Upper lobe of right lung (tissue), 1 donor: Measurements from ENCODE around the gene TMEM89. TPM values are rescaled to one million over a fixed set of nuclear protein-coding genes. Genes with fewer than 3 reads are reported as not detected.

Experiments used
- ATAC-seq: fragments of 200-7000 bp; cut with Tn5 transposase; one replicate; pipeline ENCODE4 v1.9.1; 2020; ENCODE audit warnings: mild to moderate bottlenecking, moderate library complexity
- DNase-seq: peaks from one replicate; pipeline ENCODE4 v3.0.0-alpha.2; 2020
- H3K27ac ChIP-seq: fragments of 200-600 bp; one replicate; pipeline ENCODE4 v1.8.0; 2022
- H3K27me3 ChIP-seq: fragments of 200-600 bp; one replicate; pipeline ENCODE4 v1.8.0; 2022; ENCODE audit warnings: mild to moderate bottlenecking
- H3K36me3 ChIP-seq: fragments of 200-600 bp; one replicate; pipeline ENCODE4 v1.8.0; 2022
- H3K4me1 ChIP-seq: fragments of 200-600 bp; one replicate; pipeline ENCODE4 v1.8.0; 2022
- H3K4me3 ChIP-seq: fragments of 200-600 bp; one replicate; pipeline ENCODE4 v1.8.0; 2022; ENCODE audit warnings: mild to moderate bottlenecking
- H3K9me3 ChIP-seq: fragments of 200-600 bp; one replicate; pipeline ENCODE4 v1.8.0; 2022
- intact Hi-C: fragments of 100-400 bp; cut with DNase I; formaldehyde crosslinking; loops from one replicate; pipeline ENCODE4 v1.11.0; 2022
- long read RNA-seq: library from polyadenylated mRNA; unstranded; transcript quantifications from one replicate; pipeline ENCODE4 v2.0.0, GENCODE V29; 2021
- total RNA-seq: library from RNA; stranded (reverse); fragmentation: NEBNext Ultra II Directional; extraction: Animal tissue kit (Norgen Biotek cat#: 25700); gene quantifications from one replicate; pipeline ENCODE4 v1.2.1, GENCODE V29; 2021
- TF ChIP-seq, protein P1 (sequence below): fragments of 200-600 bp; IDR thresholded peaks from one replicate; pipeline ENCODE4 v1.8.0; 2022; ENCODE audit warnings: antibody characterized with exemption
- donor health status: DM: no; HTN: yes; CAD: no; lungs with severe emphysema.

The TMEM89 gene, protein sequence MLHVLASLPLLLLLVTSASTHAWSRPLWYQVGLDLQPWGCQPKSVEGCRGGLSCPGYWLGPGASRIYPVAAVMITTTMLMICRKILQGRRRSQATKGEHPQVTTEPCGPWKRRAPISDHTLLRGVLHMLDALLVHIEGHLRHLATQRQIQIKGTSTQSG
- total RNA-seq = not detected
- long read RNA-seq = 0 reads

DNA sequence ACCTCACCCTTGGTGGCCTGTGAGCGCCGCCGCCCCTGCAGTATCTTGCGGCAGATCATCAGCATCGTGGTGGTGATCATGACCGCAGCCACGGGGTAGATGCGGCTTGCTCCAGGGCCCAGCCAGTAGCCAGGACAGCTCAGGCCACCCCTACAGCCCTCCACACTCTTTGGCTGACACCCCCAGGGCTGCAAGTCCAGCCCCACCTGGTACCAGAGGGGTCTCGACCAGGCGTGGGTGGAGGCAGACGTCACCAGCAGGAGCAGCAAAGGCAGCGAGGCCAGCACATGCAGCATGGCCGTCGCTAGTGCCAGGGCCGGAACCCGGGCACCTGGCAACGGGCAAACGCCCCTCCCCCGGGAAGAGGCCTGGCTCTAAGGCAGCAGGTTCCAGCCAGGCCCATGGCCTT lies at the start of gene TMEM89:
TSS of gene TMEM89 (minus strand) at position 309 of the 409 bp plus-strand sequence. CDS start at position 296, 13 bp downstream.
- DNase-seq (no peak), ATAC-seq (peak; percentile 8)
- Histone ChIP-seq H3K36me3 (peaks cover 2% of the 10 kb centered on the region), H3K4me1 (no peaks in the 10 kb centered on the region), H3K27me3 (no peaks in the 10 kb centered on the region), H3K4me3 (no peak within 1 kb of the TSS), H3K27ac (no peak within 1 kb of the TSS), H3K9me3 (peaks cover 9% of the 10 kb centered on the region)
- intact Hi-C loops = no loop called here
- TF ChIP-seq, protein P1, sequence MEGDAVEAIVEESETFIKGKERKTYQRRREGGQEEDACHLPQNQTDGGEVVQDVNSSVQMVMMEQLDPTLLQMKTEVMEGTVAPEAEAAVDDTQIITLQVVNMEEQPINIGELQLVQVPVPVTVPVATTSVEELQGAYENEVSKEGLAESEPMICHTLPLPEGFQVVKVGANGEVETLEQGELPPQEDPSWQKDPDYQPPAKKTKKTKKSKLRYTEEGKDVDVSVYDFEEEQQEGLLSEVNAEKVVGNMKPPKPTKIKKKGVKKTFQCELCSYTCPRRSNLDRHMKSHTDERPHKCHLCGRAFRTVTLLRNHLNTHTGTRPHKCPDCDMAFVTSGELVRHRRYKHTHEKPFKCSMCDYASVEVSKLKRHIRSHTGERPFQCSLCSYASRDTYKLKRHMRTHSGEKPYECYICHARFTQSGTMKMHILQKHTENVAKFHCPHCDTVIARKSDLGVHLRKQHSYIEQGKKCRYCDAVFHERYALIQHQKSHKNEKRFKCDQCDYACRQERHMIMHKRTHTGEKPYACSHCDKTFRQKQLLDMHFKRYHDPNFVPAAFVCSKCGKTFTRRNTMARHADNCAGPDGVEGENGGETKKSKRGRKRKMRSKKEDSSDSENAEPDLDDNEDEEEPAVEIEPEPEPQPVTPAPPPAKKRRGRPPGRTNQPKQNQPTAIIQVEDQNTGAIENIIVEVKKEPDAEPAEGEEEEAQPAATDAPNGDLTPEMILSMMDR = no peak

DNA sequence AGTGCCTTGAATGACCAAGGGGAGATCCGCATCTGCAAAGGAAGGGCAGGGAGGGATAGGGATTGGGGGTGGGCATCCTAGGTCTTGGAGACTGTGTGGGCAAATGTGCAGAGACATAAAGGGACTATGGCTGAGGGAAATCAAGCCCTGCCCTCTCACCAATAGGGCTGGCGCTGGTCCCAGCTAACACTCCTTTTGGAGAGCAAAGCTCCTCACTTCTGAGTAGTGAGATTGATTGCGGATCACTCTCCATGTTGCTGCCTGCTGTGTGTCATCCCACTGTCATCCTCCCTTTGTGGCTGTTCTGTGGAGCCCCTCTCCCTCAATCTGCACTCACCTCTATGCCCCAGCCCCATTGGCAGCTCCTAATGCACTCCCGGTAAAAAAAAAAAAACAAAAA lies 43.4 kb upstream of the TMEM89 start:
- Histone ChIP-seq H3K4me3 (no peak overlapping the region), H3K4me1 (peaks cover 19% of the 10 kb centered on the region), H3K27ac (no peak overlapping the region), H3K9me3 (no peaks in the 10 kb centered on the region), H3K27me3 (peaks cover 31% of the 10 kb centered on the region), H3K36me3 (no peaks in the 10 kb centered on the region)
- intact Hi-C loops = no loop called here
- TF ChIP-seq, protein P1 = no peak
- ATAC-seq = no peak
- DNase-seq = no peak

GRCh38 chr3:48664313-48664644 lies 42.7 kb upstream of the TMEM89 start:
- H3K36me3 ChIP-seq = no peaks in the 10 kb centered on the region
- TF ChIP-seq, protein P1 = no peak
- ATAC-seq (no peak), DNase-seq (no peak)
- peaks cover 19% of the 10 kb centered on the region for H3K4me1 ChIP-seq
- no peaks in the 10 kb centered on the region for H3K9me3 ChIP-seq
- H3K27me3 ChIP-seq = peaks cover 31% of the 10 kb centered on the region
- intact Hi-C loops = no loop called here
- no peak overlapping the region for H3K4me3 ChIP-seq
- no peak overlapping the region for H3K27ac ChIP-seq

GRCh38 chr3:48663489-48664312 lies 42.1 kb upstream of the TMEM89 start:
- DNase-seq (peak; percentile 93), ATAC-seq (peak; percentile 90)
- no peaks in the 10 kb centered on the region for H3K9me3 ChIP-seq
- H3K36me3 ChIP-seq = no peaks in the 10 kb centered on the region
- peaks cover 31% of the 10 kb centered on the region for H3K27me3 ChIP-seq
- peak overlapping the region; percentile 61 for H3K4me3 ChIP-seq
- H3K4me1 ChIP-seq = peaks cover 19% of the 10 kb centered on the region
- TF ChIP-seq, protein P1 = peak; percentile 61
- peak overlapping the region; percentile 66 for H3K27ac ChIP-seq
- intact Hi-C loops = no loop called here

DNA sequence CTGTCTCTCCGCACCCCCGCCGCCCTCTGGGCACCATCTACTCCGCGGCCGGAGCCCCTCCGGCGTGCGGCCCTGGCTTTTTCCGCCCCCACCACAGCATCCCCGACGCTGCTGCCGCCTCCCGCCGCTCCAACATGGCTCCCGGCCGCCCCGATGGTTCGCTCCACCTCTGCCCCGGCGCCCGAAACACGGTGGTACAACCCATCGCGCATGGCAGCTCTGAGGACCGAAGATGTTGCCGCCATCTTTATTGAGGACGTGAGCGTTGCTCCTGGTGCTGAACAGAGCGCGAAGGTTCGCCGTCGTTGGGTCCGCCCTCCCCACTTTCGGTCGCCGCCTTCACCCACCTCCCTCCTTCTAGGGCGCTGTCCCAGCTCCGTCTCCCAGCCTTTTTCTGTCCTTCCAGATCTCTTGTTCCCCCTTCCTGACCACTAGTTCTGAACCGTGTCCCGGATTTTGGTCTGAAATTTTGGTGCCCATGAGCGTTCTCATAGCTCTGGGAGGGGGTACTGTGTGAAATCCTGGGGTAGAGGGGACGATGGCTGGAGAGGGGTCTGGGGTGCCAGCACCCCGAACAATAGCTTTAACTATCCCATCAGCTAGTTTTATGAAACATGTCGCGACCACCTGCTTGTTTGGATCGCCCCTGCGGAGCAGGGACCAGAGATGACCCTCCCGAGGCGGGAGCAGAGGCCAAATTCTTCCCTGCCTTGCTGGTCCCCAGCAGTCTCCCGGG lies 41.4 kb upstream of the TMEM89 start, which contains the start of gene CELSR3:
TSS of gene CELSR3 (minus strand) at position 134 of the 736 bp plus-strand sequence. CDS start 252 bp downstream, outside the sequence.
- peaks cover 19% of the 10 kb centered on the region for H3K4me1 ChIP-seq
- H3K4me3 ChIP-seq = peak within 1 kb of the TSS; percentile 61
- H3K27ac ChIP-seq = peak within 1 kb of the TSS; percentile 66
- no peaks in the 10 kb centered on the region for H3K9me3 ChIP-seq
- no peaks in the 10 kb centered on the region for H3K36me3 ChIP-seq
- peaks cover 31% of the 10 kb centered on the region for H3K27me3 ChIP-seq
- ATAC-seq = peak; percentile 46
- TF ChIP-seq, protein P1 = no peak
- peak; percentile 74 for DNase-seq
- intact Hi-C loops = no loop called here
